ENCODE measurements around the gene CORO2B.

CORO2B gene

DNA sequence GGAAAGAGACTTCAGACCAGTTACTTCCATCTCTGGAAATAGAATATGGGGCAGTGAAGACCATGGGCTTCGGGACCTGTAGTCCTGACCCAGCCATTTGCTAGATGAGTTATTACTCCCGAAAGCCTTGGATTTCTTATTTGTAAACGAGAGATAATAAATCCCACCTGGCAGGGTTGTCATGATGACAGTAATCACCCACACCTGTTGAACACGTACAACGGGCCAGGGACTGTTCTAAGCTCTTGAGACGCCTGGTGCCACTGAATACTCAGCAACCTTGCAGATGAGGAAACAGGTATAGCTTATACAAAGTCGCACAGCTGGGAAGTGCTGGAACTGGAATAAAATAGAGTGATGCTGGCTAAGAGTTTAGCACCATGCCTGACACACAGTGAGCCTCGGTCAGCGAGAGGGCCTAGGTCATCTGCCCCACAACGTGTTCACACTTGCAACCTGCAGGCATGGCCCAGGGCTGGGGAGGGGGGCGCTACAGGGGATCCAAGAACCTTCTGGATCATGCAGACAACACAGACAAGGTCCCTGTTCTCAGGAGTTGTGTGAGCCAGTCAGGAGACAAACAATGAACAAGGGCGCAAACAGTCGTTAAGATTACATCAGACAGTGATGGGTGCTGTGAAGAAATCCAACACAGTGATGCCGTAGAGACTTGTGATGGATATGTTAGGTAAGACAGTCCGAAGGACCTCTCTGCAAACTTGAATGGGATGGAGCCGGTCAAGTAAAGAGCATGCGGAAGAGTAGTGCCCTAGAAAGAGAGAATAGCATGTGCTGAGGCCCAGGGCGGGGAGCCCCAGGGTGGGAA is 89.2 kb downstream of the CORO2B start:
- no peak overlapping the region for H3K4me3 ChIP-seq (ENCODE audit: low read depth, low read length)
- TF ChIP-seq, protein P1, sequence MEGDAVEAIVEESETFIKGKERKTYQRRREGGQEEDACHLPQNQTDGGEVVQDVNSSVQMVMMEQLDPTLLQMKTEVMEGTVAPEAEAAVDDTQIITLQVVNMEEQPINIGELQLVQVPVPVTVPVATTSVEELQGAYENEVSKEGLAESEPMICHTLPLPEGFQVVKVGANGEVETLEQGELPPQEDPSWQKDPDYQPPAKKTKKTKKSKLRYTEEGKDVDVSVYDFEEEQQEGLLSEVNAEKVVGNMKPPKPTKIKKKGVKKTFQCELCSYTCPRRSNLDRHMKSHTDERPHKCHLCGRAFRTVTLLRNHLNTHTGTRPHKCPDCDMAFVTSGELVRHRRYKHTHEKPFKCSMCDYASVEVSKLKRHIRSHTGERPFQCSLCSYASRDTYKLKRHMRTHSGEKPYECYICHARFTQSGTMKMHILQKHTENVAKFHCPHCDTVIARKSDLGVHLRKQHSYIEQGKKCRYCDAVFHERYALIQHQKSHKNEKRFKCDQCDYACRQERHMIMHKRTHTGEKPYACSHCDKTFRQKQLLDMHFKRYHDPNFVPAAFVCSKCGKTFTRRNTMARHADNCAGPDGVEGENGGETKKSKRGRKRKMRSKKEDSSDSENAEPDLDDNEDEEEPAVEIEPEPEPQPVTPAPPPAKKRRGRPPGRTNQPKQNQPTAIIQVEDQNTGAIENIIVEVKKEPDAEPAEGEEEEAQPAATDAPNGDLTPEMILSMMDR (IDR thresholded peaks at IDR 0.05; ENCODE audit: low read depth, low read length): no peak

DNA sequence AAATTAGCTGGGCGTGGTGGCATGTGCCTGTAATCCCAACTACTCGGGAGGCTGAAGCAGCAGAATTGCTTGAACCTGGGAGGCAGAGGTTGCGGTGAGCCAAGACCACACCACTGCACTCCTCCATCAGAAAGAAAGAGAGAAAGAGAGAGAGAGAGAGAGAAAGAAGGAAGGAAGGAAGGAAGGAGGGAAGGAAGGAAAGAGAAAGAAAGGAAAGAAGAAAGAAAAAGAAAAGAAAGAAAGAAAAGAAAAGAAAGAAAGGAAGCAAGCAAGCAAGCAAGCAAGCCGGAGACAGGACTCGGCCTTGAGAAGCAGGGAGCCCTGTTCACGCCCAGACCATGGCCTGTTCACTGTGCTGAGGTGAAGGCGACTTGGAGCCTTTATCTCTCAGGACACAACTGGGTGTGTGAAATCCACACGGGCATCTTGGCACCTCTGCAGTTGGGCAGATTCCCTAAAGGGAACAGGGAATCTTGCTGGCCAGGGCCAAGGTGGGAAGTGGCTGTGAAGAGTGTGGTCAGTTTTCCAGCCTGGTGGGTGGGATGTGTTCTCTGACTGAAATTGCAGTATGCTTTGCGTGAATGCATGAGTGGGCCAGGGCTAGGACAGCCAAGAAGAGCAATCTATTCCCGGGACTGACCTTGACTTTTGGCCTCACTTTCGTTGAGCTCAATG is 90.3 kb downstream of the CORO2B start:
- no peak overlapping the region for H3K4me3 ChIP-seq (ENCODE audit: low read depth, low read length)
- TF ChIP-seq, protein P1 (IDR thresholded peaks at IDR 0.05; ENCODE audit: low read depth, low read length): no peak

DNA sequence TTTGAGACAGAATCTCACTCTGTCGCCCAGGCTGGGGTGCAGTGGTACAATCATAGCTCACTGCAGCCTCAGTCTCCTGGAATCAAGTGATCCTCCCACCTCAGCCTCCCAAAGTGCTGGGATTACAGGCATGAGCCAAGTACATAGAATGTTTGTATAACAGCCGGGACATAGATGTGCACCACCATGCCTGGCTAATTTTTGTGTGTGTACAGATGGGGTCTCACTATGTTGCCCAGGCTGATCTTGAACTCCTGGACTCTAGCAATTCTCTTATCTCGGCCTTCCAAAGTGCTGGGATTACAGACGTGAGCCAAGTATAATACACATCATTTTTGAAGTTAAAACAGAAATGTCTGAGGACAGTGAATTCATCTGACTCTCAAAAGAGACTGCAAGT is 93.5 kb downstream of the CORO2B start:
- no peak overlapping the region for H3K4me3 ChIP-seq (ENCODE audit: low read depth, low read length)
- TF ChIP-seq, protein P1 (IDR thresholded peaks at IDR 0.05; ENCODE audit: low read depth, low read length): no peak

DNA sequence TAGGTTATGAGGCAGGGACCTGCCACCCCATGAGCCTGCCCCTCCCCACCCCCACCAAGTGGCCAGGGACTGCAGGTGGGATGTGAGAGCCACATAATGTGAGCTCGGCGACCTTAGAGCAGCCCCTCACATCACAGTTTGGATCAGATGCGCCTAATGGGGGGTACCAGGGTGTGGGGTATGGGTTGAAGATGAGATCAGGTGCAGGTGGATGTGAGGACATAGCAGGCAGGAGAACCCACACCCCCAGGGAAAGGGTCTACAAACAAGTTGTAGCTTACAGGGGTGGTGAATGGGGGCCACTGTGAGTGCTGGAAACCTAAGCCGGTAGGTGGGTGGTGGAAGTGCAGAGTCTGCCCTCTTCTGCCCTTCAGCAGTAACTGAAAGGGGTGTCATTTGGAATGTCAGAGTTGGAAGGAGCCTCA is 94.0 kb downstream of the CORO2B start:
- no peak overlapping the region for H3K4me3 ChIP-seq (ENCODE audit: low read depth, low read length)
- TF ChIP-seq, protein P1 (IDR thresholded peaks at IDR 0.05; ENCODE audit: low read depth, low read length): peak; percentile 11; the same call in 1 of the 2 replicates

DNA sequence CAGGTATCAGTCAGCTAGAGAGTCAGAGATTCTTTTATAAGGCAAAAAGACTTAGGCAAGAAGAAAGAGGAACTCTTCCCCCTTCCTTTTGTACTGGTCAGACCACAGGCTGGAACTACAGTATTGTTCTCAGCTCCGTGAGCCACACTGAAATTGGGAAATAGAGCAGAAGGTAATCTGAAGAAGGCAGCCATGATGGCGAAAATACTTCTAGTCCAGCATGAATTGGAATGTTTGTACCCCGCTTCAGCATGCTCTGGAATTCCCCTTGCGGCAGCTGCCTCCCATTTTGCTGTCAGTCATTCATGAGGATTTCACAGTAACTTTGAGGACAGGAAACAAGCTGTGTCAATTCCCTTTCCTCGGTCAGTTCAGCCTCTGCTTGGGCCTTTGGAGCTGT is 96.2 kb downstream of the CORO2B start:
- TF ChIP-seq, protein P1 (IDR thresholded peaks at IDR 0.05; ENCODE audit: low read depth, low read length): no peak

DNA sequence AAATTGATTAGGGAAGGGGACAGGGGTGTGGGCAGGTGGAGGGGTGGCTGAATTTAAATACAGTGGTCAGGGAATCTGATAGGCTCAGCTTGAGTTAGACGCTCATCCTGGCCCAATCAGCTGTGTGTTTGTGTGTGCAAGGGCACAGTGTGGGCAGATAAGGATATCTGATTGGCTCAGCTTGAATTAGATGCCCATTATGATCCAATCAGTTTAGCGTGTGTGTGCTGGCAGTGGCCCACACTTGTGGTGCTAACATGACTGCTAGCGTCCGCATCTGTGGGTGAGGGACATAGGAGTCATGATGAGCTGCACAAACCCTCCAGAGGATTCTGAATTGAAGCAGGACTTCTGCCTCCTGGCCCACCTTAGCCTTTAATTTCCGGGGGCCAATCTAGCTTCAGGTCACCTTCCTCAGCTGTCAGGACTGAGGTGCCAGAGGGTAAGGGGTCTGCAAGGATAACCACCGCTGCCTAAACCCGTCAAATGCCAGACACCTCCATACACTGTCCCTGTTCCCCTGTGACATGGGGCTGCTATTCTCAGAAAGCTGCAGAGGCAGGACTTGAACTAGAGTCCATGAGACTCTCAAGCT is 97.3 kb downstream of the CORO2B start:
- TF ChIP-seq, protein P1 (IDR thresholded peaks at IDR 0.05; ENCODE audit: low read depth, low read length): no peak
- no peak overlapping the region for H3K4me3 ChIP-seq (ENCODE audit: low read depth, low read length)

More for the DNA sequence above, 96.2 kb downstream of the CORO2B start:
- no peak overlapping the region for H3K4me3 ChIP-seq (ENCODE audit: low read depth, low read length)

DNA sequence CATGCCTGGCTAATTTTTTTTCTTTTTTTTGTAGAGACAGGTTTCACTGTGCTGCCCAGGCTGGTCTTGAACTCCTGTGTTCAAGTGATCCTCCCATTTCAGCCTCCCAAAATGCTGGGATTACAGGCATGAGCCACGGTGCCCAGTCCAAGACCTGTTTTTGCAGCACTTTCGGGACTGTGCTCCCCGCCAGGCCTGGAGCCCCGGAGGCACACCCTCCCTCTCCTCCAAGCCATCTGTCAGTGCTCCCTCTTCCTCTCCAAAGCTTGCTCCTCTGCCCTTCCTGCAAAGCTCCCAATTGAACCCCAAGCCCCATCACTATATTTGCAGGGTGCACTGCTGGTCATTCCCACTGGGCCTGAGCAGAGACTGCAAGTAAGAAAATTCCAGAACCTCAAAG is 98.1 kb downstream of the CORO2B start:
- H3K4me3 ChIP-seq (ENCODE audit: low read depth, low read length): no peak overlapping the region
- TF ChIP-seq, protein P1 (IDR thresholded peaks at IDR 0.05; ENCODE audit: low read depth, low read length): no peak

Measured in WI38 (cell line).